ENCODE measurements around the gene GRID1.

GRID1 gene

DNA sequence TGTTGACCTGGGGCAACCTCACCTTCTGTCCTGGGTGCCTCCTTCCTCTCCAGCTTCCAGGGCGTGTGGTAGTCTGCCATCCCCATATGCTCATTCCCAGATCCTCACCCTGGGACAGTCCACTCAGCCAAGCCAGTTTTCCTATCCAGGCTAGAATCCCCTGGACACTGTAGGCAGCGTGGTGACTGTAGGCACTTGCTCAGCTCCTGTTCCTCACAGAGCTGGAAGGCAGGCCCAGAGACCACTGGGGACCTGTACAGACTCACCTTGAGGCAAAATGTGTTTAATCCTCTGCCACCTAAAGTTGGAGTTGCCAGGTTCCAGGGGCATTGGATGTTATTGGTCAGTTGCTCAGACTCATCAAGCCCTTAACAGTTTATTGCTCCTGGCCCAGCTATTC is 2.4 kb upstream of the GRID1 start:
- DNase-seq: no peak

DNA sequence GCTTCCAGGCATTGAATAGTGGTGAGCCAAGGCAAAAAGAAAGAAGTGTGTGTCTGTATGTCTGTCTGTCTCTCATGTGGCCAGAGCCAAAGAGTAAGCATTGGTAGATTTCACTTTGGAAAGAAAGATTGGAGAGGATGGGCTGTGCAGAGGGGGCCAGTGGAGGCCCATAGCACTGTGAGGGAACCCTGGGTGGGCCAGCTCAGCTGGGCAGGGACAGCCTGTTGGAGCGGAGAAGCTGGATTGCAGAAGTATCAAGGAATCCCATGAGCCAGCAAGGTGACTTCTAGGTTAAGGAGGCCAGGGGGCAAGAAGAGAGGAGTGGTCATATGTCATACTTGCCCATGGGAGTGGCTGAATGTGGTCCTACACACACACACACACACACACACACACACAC is 1.5 kb upstream of the GRID1 start:
- DNase-seq: no peak

GRCh38 chr10:86367152-86367951 is 757 bp upstream of the GRID1 start:
- no peak for DNase-seq

DNA sequence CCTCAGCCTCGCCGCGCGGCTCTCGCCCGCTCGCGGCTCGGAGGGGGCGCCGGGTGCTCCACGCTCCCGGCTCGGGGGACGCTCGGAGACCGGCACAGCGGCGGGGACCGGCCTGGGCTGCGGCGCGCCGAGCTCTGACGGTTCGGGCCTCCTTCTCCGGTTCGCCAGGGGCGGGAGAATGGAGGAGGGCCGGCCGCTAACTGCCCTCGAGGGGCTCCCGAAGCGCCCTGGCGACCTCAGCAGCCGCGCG is 232 bp upstream of the GRID1 start:
- DNase-seq: no peak

GRCh38 chr10:86365346-86366032 is 1.1 kb downstream of the GRID1 start:
- no peak for DNase-seq

DNA sequence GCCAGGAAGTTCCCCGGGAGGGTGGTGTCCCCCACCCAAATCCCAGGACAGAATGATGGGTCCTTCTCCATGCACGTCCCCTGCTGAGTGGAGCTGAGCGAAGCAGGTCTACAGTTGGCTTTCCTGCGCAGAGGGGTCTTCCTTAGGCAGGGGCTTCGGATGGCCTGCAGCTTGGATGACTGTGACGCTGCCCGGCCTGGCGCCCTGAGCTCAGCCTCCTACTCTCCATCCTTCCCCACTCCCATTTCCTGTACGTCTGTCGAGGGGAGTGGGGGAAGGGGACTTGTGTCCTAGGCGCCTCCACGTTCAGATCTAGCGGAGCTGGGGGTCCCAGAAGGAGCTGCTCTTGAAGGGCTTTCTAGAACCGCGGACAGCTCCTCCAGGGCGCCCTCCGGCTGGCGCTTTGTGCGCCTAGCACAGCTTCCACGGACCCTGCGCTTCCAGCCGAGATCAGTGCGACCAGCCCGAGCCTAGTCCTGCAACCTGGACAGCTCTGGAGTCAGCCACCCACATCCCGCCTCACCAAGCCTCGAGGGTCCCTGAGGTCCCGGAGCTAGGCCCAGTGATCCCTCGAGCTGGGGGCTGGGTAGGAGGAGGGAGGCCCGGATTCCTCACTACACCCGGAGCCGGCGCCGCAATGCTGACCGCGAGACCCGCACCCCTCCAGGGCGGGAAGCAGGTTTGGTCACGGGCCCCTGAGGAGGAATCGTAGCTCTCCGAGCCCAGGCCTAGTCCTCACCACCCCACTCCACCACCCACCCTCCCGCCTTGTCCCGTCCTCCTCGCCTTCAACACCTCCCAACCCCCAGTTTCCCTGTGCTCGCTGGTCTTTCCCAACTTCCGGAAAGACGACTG is 1.9 kb downstream of the GRID1 start:
- DNase-seq: no peak

DNA sequence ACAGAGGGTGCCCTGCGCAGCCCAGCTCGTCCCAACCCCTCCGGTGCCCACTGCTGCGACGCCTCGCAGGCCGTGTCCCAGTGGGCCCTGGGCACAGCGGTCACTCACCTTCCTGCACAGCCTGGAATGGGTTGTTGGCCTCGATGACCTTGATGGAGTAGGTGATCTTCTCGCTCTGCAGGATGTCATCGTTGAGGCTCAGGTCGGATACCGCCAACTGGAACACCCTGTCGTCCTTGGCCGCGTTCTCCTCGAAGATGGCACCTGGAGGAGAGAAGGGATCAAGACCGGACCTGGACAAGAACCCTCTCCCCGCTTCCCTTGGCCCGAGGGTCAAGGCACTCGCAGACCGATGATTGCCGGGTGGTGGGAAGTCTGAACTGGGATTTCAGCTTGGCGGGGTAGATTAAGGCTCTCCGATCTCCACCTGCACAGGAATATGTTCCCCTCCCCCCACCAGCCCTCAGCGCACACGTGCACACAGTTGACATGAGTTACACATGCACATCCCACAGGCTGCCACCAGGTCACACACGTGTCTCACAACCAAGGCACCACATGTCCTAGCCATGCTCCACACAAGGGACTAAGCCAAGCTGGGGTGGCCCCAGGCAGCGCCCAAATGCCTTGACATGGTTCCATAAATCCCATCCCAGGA is 2.6 kb downstream of the GRID1 start:
- no peak for DNase-seq

DNA sequence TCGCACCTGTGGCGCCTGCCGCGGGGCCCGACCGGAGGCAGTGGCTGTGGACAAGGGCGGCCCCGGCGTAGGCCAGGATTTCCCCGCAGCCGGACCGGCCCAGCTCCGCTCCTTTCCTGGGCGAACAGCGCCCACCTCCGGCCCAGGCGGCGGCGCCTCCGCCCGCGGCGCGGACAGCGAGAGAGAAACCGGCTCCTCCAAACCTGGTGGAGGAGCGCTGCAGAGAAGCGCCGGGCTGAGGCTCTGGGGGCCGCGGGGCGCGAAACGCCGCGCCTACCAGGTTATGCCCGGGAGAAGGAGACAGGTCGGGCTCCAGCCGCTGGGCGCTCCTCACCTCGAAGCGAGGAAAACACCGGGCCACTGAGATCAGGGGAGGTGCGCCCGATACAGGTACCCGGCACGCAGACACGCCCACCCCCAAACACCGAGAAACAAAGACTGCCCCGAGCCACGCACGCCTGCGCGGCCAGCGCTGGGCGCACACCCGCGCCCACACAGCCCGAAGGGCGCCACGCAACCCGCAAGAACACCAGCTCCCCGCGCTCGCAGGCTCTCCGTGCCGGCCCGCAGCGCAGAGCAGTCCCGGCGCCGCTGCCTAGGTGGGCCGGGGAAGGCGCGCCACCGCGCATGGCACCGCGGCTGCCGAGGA is 3.3 kb downstream of the GRID1 start:
- peak; percentile 70 for DNase-seq

DNA sequence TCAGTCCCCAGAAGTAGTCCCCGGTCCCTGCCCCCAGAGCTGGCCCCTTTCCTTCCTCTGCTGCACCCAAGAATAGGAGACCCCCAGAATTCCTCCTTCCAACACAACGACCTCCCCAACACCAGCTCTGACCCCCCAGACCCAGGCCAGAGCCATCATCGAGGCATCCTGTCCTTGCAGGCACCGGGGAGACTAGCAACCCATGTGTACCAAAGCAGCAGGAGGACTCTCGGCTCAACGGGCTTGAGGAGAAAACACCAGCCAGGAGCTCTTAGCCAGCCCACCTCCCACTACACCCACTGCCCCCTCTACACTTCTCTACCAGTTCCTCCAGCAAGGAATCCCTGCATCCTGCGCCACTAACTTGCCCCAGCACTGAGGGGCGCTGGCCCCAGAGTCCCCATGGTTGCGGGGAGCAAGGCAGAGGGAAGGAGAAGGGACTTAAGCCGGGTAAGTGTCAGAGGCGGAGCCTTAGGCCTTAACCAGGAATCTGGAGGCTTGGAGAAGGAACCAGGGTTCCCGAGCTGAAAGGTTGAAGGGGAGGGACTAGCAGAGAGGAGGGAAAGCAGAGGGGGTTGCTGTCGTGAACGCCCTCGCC is 3.9 kb downstream of the GRID1 start:
- no peak for DNase-seq

DNA sequence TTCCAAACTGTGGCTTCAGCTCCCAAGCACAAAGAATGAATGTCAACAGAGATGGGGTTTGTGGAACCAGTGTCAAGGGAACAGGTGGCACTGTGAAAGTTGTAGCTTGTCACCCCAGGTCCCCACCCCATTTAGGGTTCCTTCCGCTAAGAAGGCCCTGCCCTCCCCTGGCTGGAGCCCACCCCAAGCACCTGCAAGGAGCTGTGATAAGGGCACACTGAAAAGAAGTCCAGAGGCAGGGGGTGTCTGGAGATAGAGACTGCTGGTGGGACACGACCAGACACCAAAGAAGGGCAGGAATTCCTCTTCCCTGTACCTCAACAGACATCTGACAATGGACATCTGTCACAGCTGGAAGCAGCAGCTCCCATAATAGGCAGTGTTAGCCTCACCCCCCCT is 4.5 kb downstream of the GRID1 start:
- DNase-seq: no peak

GRCh38 chr10:86361156-86362128 is 5.2 kb downstream of the GRID1 start:
- DNase-seq: no peak

DNA sequence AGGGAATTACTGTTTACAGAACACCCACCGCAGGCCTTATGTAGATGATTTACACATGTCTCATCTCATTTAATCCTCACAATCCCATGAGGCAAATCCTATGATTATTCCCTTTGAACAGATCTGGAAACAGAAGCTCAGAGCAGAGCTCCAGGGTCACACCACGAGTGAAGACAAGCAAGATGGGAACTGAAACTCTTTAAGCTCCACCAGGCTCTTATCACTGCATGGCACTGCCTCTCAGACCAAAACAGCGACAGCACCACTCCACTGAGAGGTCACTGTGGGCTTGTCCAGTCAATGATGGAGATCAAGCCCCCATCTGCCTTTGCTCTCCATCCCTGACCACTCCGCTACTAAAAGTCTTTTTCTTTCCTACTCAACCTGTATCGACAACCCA is 5.9 kb downstream of the GRID1 start:
- DNase-seq: no peak

DNA sequence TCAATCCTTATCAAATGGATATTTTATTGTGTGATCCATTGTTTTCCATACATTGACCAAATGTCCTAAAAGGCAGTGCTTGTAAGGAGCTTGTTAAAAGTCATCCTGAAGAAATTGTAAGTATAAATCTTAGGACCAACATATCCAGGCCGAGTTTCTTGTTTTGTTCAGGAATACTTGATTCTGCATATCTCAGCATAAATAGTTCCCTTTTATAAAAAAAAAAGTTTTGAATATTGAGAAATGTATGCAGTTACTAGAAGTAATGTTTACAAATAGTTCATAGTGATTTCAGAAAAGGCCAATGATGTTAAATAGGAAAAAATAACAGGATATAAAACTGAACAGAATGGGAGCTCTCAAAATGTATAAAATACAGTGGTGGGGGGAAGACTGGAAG is 6.6 kb downstream of the GRID1 start:
- no peak for DNase-seq

GRCh38 chr10:86359111-86359510 is 7.5 kb downstream of the GRID1 start:
- no peak for DNase-seq

DNA sequence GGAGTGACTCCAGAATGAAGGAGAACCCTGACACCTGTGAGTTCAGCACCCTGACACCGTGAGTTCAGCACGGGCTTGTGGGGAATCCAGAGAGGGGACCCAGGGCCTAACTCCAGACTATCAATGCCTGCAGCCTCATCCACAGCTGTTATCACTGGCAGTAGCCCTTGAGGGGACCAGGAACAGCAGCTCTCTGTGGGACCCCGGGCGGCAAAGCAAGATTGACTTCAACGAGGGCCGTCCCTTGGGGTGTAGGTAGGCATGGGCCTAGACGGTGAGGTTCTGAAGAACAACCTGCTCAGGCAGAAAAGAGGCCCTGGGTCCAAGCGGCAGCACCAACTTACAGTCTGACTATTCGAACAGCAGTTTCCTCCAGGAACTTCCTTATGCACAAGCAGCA is 8.9 kb downstream of the GRID1 start:
- no peak for DNase-seq

- DNase-seq: peak; percentile 33
Measured at GRCh38 chr10:86357041-86357440, 9.6 kb downstream of the GRID1 start.

GRCh38 chr10:86356296-86356695 is 10.3 kb downstream of the GRID1 start:
- DNase-seq: no peak

GRCh38 chr10:86355571-86356038 is 11.0 kb downstream of the GRID1 start:
- peak; percentile 81 for DNase-seq

DNA sequence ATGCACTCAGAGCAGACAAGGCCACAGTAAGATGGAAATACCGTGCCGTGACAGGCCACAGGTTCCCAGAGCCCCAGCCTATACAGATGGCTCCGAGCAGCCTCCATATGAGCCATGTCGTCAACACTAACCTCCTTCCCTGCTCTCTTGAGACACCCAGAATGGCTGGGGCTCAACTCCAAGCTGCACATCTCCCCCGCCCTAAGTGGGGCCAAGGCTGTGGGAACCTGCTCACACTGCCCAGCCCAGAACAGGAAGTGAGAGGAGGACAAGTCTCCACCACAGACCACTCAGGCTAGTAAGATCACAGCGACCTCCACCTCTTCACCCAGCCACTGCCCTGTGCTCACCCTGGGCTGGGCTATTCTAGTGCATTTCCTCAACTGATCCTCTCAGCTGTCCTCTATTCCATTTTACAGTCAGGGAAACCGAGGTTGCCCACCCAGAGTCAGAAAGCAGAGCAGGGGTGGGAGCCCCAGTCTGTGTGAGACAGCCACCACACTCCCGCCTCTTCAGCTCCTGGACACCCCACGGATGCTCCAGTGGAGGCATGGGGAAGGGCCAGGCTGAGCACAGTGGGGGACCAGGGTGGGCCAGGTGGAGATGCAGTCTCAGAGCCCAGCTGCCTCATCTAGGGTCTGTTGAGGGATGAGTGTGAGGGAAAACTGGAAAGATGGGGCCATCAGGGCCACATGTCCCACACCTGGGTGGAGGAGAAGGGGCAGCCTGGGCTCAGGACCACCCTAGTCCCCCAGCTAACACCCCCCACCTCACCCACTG is 11.6 kb downstream of the GRID1 start:
- peak; percentile 26 for DNase-seq
